Activated CD8-positive, alpha-beta memory T cell treated with anti-CD3 and anti-CD28 coated beads, Interleukin-2, amount 10 ng/mL, durations not matched to agents 7 days and 5 days (primary cell): ENCODE data around the gene MPDU1. TPM values are rescaled to one million over a fixed set of nuclear protein-coding genes. Genes with fewer than 3 reads are reported as not detected.

Source experiments
- ATAC-seq: fragments of 150-1000 bp; cut with Tn5 transposase; one replicate; pipeline ENCODE4 v1.10.0; 2021; ENCODE audit warnings: moderate library complexity
- CTCF ChIA-PET: fragments of 350-600 bp; sonication (Branson Sonifier 250); formaldehyde crosslinking; loops from one replicate; lab custom pipeline; 2021; ENCODE audit warnings: antibody characterized with exemption; lab: Charles Lee
- DNase-seq: peaks from one replicate; pipeline ENCODE4 v3.0.0-alpha.2; 2020
- H3K27ac Mint-ChIP-seq: one replicate; pipeline ENCODE4 v1.8.0; 2021; ENCODE audit warnings: mild to moderate bottlenecking, mixed read lengths
- H3K27me3 Mint-ChIP-seq: one replicate; pipeline ENCODE4 v1.8.0; 2021; ENCODE audit warnings: mixed read lengths
- H3K36me3 Mint-ChIP-seq: one replicate; pipeline ENCODE4 v1.8.0; 2021; ENCODE audit warnings: mild to moderate bottlenecking, mixed read lengths
- H3K4me1 Mint-ChIP-seq: one replicate; pipeline ENCODE4 v1.8.0; 2021; ENCODE audit warnings: mixed read lengths
- H3K4me3 Mint-ChIP-seq: one replicate; pipeline ENCODE4 v1.8.0; 2021; ENCODE audit warnings: mild to moderate bottlenecking, moderate library complexity, mixed read lengths
- H3K9me3 Mint-ChIP-seq: one replicate; pipeline ENCODE4 v1.8.0; 2022; ENCODE audit warnings: low read depth, mixed read lengths
- total RNA-seq, 2 experiments: library from RNA; stranded (reverse); gene quantifications; one replicate each; pipeline ENCODE4 v1.2.3, GENCODE V29; 2021

Gene MPDU1
- total RNA-seq, 2 experiments from 2014 or later, result 57.6 to 76.9 TPM

GRCh38 chr17:7563115-7563869, 20.4 kb upstream of the MPDU1 start:
- H3K9me3 Mint-ChIP-seq, result no peaks in the 10 kb centered on the region
- H3K36me3 Mint-ChIP-seq, result peaks cover 13% of the 10 kb centered on the region
- peak overlapping the region; percentile 85 for H3K4me3 Mint-ChIP-seq
- peaks cover 49% of the 10 kb centered on the region for H3K4me1 Mint-ChIP-seq
- ATAC-seq, result no peak
- no peaks in the 10 kb centered on the region for H3K27me3 Mint-ChIP-seq
- DNase-seq, result no peak
- H3K27ac Mint-ChIP-seq, result peak overlapping the region; percentile 84
- CTCF ChIA-PET, result interaction anchor here (0.5 to 0.9 kb wide), 3 partner anchors 51 to 418 kb away, joined by 3 read pairs; partner anchors contain the start of gene TMEM102

GRCh38 chr17:7569571-7569970, 14.1 kb upstream of the MPDU1 start:
- no peak for ATAC-seq

GRCh38 chr17:7570351-7570750, 13.3 kb upstream of the MPDU1 start:
- CTCF ChIA-PET, result interaction anchor here (0.9 to 3.2 kb wide), 6 partner anchors 10 to 215 kb away, joined by 3 to 19 read pairs (median 4); partner anchors contain the start of gene SENP3
- Mint-ChIP-seq H3K27me3 (no peaks in the 10 kb centered on the region), H3K4me1 (peaks cover 31% of the 10 kb centered on the region), H3K36me3 (peaks cover 46% of the 10 kb centered on the region), H3K9me3 (no peaks in the 10 kb centered on the region), H3K27ac (no peak overlapping the region), H3K4me3 (no peak overlapping the region)
- DNase-seq (no peak), ATAC-seq (no peak)

More at GRCh38 chr17:7569571-7569970, 14.1 kb upstream of the MPDU1 start:
- no peak overlapping the region for H3K4me3 Mint-ChIP-seq
- DNase-seq, result no peak
- H3K9me3 Mint-ChIP-seq, result no peaks in the 10 kb centered on the region
- H3K36me3 Mint-ChIP-seq, result peaks cover 42% of the 10 kb centered on the region
- H3K27me3 Mint-ChIP-seq, result no peaks in the 10 kb centered on the region
- peaks cover 26% of the 10 kb centered on the region for H3K4me1 Mint-ChIP-seq
- CTCF ChIA-PET, result interaction anchor here (1.0 to 3.2 kb wide), 5 partner anchors 9 to 273 kb away, joined by 3 to 19 read pairs (median 3); partner anchors contain the start of gene SENP3
- no peak overlapping the region for H3K27ac Mint-ChIP-seq

- peak overlapping the region; percentile 95 for H3K4me3 Mint-ChIP-seq
- CTCF ChIA-PET, result interaction anchor here (1.1 to 3.2 kb wide), 3 partner anchors 9 to 136 kb away, joined by 3 to 19 read pairs (median 6); partner anchors contain the start of gene SENP3
- ATAC-seq, result peak; percentile 88
Measured at GRCh38 chr17:7572338-7572587, 11.4 kb upstream of the MPDU1 start.

GRCh38 chr17:7572588-7573323, 10.9 kb upstream of the MPDU1 start:
- Mint-ChIP-seq H3K27ac (peak overlapping the region; percentile 97), H3K4me3 (peak overlapping the region; percentile 95), H3K4me1 (peaks cover 51% of the 10 kb centered on the region), H3K27me3 (no peaks in the 10 kb centered on the region), H3K9me3 (no peaks in the 10 kb centered on the region), H3K36me3 (peaks cover 61% of the 10 kb centered on the region)
- DNase-seq, result peak; percentile 100
- ATAC-seq, result peak; percentile 9
- CTCF ChIA-PET, result interaction anchor here (1.1 to 3.2 kb wide), 7 partner anchors 8 to 137 kb away, joined by 3 to 19 read pairs (median 11); partner anchors contain the start of genes MPDU1, SENP3 and SOX15

More at GRCh38 chr17:7572338-7572587, 11.4 kb upstream of the MPDU1 start:
- H3K27me3 Mint-ChIP-seq, result no peaks in the 10 kb centered on the region
- no peak for DNase-seq
- peak overlapping the region; percentile 99 for H3K27ac Mint-ChIP-seq
- H3K36me3 Mint-ChIP-seq, result peaks cover 59% of the 10 kb centered on the region
- H3K4me1 Mint-ChIP-seq, result peaks cover 46% of the 10 kb centered on the region
- H3K9me3 Mint-ChIP-seq, result no peaks in the 10 kb centered on the region

GRCh38 chr17:7573324-7574080, 10.2 kb upstream of the MPDU1 start:
- Mint-ChIP-seq H3K4me1 (peaks cover 59% of the 10 kb centered on the region), H3K36me3 (peaks cover 68% of the 10 kb centered on the region), H3K4me3 (peak overlapping the region; percentile 95), H3K27ac (peak overlapping the region; percentile 97), H3K9me3 (no peaks in the 10 kb centered on the region), H3K27me3 (no peaks in the 10 kb centered on the region)
- DNase-seq, result peak; percentile 96
- CTCF ChIA-PET, result interaction anchor here (1.4 to 3.1 kb wide), 5 partner anchors 11 to 218 kb away, joined by 5 to 15 read pairs (median 11); partner anchors contain the start of genes MPDU1, SENP3, SOX15 and TMEM95
- ATAC-seq, result peak; percentile 32

- ATAC-seq, result no peak
- H3K27me3 Mint-ChIP-seq, result no peaks in the 10 kb centered on the region
Measured at GRCh38 chr17:7574176-7574953, 9.3 kb upstream of the MPDU1 start.

GRCh38 chr17:7575481-7575883, 8.2 kb upstream of the MPDU1 start:
- DNase-seq (no peak), ATAC-seq (no peak)
- H3K9me3 Mint-ChIP-seq, result no peaks in the 10 kb centered on the region
- H3K27me3 Mint-ChIP-seq, result no peaks in the 10 kb centered on the region
- CTCF ChIA-PET, result interaction anchor here (1.0 to 3.1 kb wide), 5 partner anchors 8 to 251 kb away, joined by 3 to 14 read pairs (median 3); partner anchors contain the start of genes MPDU1, SENP3 and SOX15
- H3K27ac Mint-ChIP-seq, result peak overlapping the region; percentile 66
- H3K4me1 Mint-ChIP-seq, result peaks cover 72% of the 10 kb centered on the region
- H3K4me3 Mint-ChIP-seq, result peak overlapping the region; percentile 95
- H3K36me3 Mint-ChIP-seq, result peaks cover 73% of the 10 kb centered on the region

More at GRCh38 chr17:7574176-7574953, 9.3 kb upstream of the MPDU1 start:
- peak overlapping the region; percentile 66 for H3K27ac Mint-ChIP-seq
- no peaks in the 10 kb centered on the region for H3K9me3 Mint-ChIP-seq
- CTCF ChIA-PET, result interaction anchor here (1.4 to 3.1 kb wide), 5 partner anchors 10 to 219 kb away, joined by 5 to 15 read pairs (median 11); partner anchors contain the start of genes MPDU1, SENP3, SOX15 and TMEM95
- peak; percentile 39 for DNase-seq
- H3K4me3 Mint-ChIP-seq, result peak overlapping the region; percentile 95
- H3K4me1 Mint-ChIP-seq, result peaks cover 67% of the 10 kb centered on the region
- H3K36me3 Mint-ChIP-seq, result peaks cover 72% of the 10 kb centered on the region

GRCh38 chr17:7575959-7576358, 7.7 kb upstream of the MPDU1 start:
- ATAC-seq, result no peak
- Mint-ChIP-seq H3K9me3 (no peaks in the 10 kb centered on the region), H3K27me3 (no peaks in the 10 kb centered on the region), H3K4me3 (peak overlapping the region; percentile 95), H3K27ac (peak overlapping the region; percentile 66), H3K4me1 (peaks cover 77% of the 10 kb centered on the region), H3K36me3 (peaks cover 73% of the 10 kb centered on the region)
- CTCF ChIA-PET, result interaction anchor here (1.0 to 3.1 kb wide), 4 partner anchors 7 to 251 kb away, joined by 3 to 14 read pairs (median 3); partner anchors contain the start of genes MPDU1 and SENP3
- DNase-seq, result no peak

- Mint-ChIP-seq H3K9me3 (no peaks in the 10 kb centered on the region), H3K27ac (peak overlapping the region; percentile 66), H3K27me3 (no peaks in the 10 kb centered on the region), H3K36me3 (peaks cover 73% of the 10 kb centered on the region), H3K4me1 (peaks cover 78% of the 10 kb centered on the region), H3K4me3 (peak overlapping the region; percentile 95)
- no peak for ATAC-seq
- CTCF ChIA-PET, result interaction anchor here (0.7 to 1.5 kb wide), 3 partner anchors 35 to 252 kb away, joined by 3 read pairs; no protein-coding TSS in a partner anchor
- peak; percentile 40 for DNase-seq
Measured at GRCh38 chr17:7576432-7576937, 7.2 kb upstream of the MPDU1 start.

GRCh38 chr17:7577327-7578199, 6.1 kb upstream of the MPDU1 start:
- Mint-ChIP-seq H3K27me3 (no peaks in the 10 kb centered on the region), H3K36me3 (peaks cover 74% of the 10 kb centered on the region), H3K4me1 (peaks cover 83% of the 10 kb centered on the region), H3K9me3 (no peaks in the 10 kb centered on the region), H3K27ac (peak overlapping the region; percentile 92), H3K4me3 (peak overlapping the region; percentile 2)
- ATAC-seq, result no peak
- CTCF ChIA-PET, result interaction anchor here (0.7 kb wide), 1 partner anchor 63 kb away, joined by 3 read pairs; no protein-coding TSS in a partner anchor
- peak; percentile 41 for DNase-seq
